OCI-LY1 (cell line): ENCODE results near the gene HSPB9.

ENCODE experiments used
- H2AFZ ChIP-seq: fragments of 200-600 bp; sonication (generic), shearing (Covaris generic); 2 replicates; pipeline ENCODE4 v1.6.0; 2014; ENCODE audit warnings: antibody characterized with exemption, mild to moderate bottlenecking, low read length
- H3F3A ChIP-seq: fragments of 200-600 bp; sonication (generic), shearing (Covaris generic); 2 replicates; pipeline ENCODE4 v1.6.0; 2014; ENCODE audit warnings: mild to moderate bottlenecking, antibody characterized with exemption, low read length, moderate library complexity; ENCODE audit not compliant: insufficient read depth
- H3K27ac ChIP-seq: fragments of 200-600 bp; sonication (generic); 2 replicates; pipeline ENCODE4 v1.5.1; 2014; ENCODE audit warnings: low read length, mixed run types, mild to moderate bottlenecking, low read depth; ENCODE audit not compliant: poor library complexity, severe bottlenecking
- H3K27me3 ChIP-seq: fragments of 200-600 bp; sonication (generic); 2 replicates; pipeline ENCODE4 v1.6.0; 2014; ENCODE audit warnings: antibody characterized with exemption, mild to moderate bottlenecking, low read length, moderate library complexity; ENCODE audit not compliant: insufficient read depth
- H3K36me3 ChIP-seq: fragments of 200-600 bp; sonication (generic); 2 replicates; pipeline ENCODE4 v1.6.1; 2014; ENCODE audit warnings: mild to moderate bottlenecking, antibody characterized with exemption, low read length, moderate library complexity, mixed read lengths; ENCODE audit not compliant: insufficient read depth
- H3K4me1 ChIP-seq: fragments of 200-600 bp; sonication (generic); 2 replicates; pipeline ENCODE4 v1.5.1; 2014; ENCODE audit warnings: mild to moderate bottlenecking, low read length, moderate library complexity; ENCODE audit not compliant: insufficient read depth, severe bottlenecking
- H3K4me2 ChIP-seq: fragments of 200-600 bp; sonication (generic), shearing (Covaris generic); 2 replicates; pipeline ENCODE4 v1.6.1; 2014; ENCODE audit warnings: low read length
- H3K4me3 ChIP-seq: fragments of 200-600 bp; sonication (generic); 2 replicates; pipeline ENCODE4 v1.5.1; 2014; ENCODE audit warnings: low read length, low read depth, mild to moderate bottlenecking, mixed read lengths; ENCODE audit not compliant: poor library complexity, severe bottlenecking
- H3K79me2 ChIP-seq: fragments of 200-600 bp; shearing (Covaris generic); 2 replicates; pipeline ENCODE4 v1.6.1; 2016; ENCODE audit warnings: mixed run types, low read length, mixed read lengths; ENCODE audit not compliant: insufficient read depth
- H3K9ac ChIP-seq: fragments of 200-600 bp; sonication (generic), shearing (Covaris generic); 2 replicates; pipeline ENCODE4 v1.6.1; 2014; ENCODE audit warnings: mild to moderate bottlenecking, low read length, mixed read lengths
- H3K9me2 ChIP-seq: fragments of 200-600 bp; sonication (generic), shearing (Covaris generic); 2 replicates; pipeline ENCODE4 v1.6.1; 2014; ENCODE audit warnings: low read depth, mild to moderate bottlenecking, low read length, mixed read lengths
- H3K9me3 ChIP-seq: fragments of 200-600 bp; shearing (Covaris generic); 2 replicates; pipeline ENCODE4 v1.6.1; 2014; ENCODE audit warnings: low read length, mixed read lengths
- H4K20me1 ChIP-seq: fragments of 200-600 bp; sonication (generic), shearing (Covaris generic); 2 replicates; pipeline ENCODE4 v1.6.0; 2016; ENCODE audit warnings: mild to moderate bottlenecking, low read length; ENCODE audit not compliant: insufficient read depth
- CTCF ChIP-seq: fragments of 200-600 bp; sonication (generic), shearing (Covaris generic); IDR thresholded peaks from 2 replicates; pipeline ENCODE4 v1.5.1; 2017; ENCODE audit warnings: mild to moderate bottlenecking, antibody characterized with exemption, low read length, moderate library complexity, mixed read lengths
- EZH2 ChIP-seq: fragments of 200-600 bp; sonication (generic), shearing (Covaris generic); IDR thresholded peaks from 2 replicates; pipeline ENCODE4 v1.8.0; 2017; ENCODE audit warnings: borderline replicate concordance, mixed run types, mild to moderate bottlenecking, antibody characterized with exemption, low read length, moderate library complexity, mixed read lengths

The HSPB9 gene

GRCh38 chr17:42132941-42133340, 10.3 kb downstream of the HSPB9 start:
- Histone ChIP-seq H3F3A (peaks cover 20% of the 10 kb centered on the region; the same call in 1 of the 2 replicates), H3K9me3 (no peaks in the 10 kb centered on the region), H3K4me1 (peaks cover 74% of the 10 kb centered on the region), H3K27me3 (no peaks in the 10 kb centered on the region), H3K9ac (peak overlapping the region; percentile 49), H3K9me2 (no peaks in the 10 kb centered on the region), H4K20me1 (no peaks in the 10 kb centered on the region), H3K27ac (peak overlapping the region; percentile 98), H3K36me3 (peaks cover 25% of the 10 kb centered on the region), H3K4me2 (peak overlapping the region; percentile 61), H2AFZ (no peak overlapping the region), H3K79me2 (peaks cover 16% of the 10 kb centered on the region), H3K4me3 (peak overlapping the region; percentile 32)
- TF ChIP-seq CTCF (no peak), EZH2 (no peak)

- H3K36me3 ChIP-seq = peaks cover 19% of the 10 kb centered on the region
- TF ChIP-seq CTCF (no peak), EZH2 (no peak)
- peak overlapping the region; percentile 98 for H3K27ac ChIP-seq
- no peaks in the 10 kb centered on the region for H4K20me1 ChIP-seq
- H3K9ac ChIP-seq = peak overlapping the region; percentile 2; the same call in 1 of the 2 replicates
- H3K79me2 ChIP-seq = peaks cover 18% of the 10 kb centered on the region
- H3K9me3 ChIP-seq = no peaks in the 10 kb centered on the region
- no peaks in the 10 kb centered on the region for H3K9me2 ChIP-seq
- H3F3A ChIP-seq = peaks cover 20% of the 10 kb centered on the region; the same call in 1 of the 2 replicates
- H2AFZ ChIP-seq = no peak overlapping the region
- H3K27me3 ChIP-seq = no peaks in the 10 kb centered on the region
- peak overlapping the region; percentile 61 for H3K4me2 ChIP-seq
- H3K4me1 ChIP-seq = peaks cover 80% of the 10 kb centered on the region
- H3K4me3 ChIP-seq = peak overlapping the region; percentile 32
These were observed 10.9 kb downstream of the HSPB9 start for GRCh38 chr17:42133461-42134041.

- Histone ChIP-seq H3K4me3 (no peak overlapping the region), H3K9me2 (no peaks in the 10 kb centered on the region), H3K4me2 (peak overlapping the region; percentile 18; the same call in 1 of the 2 replicates), H3K4me1 (peaks cover 85% of the 10 kb centered on the region), H3K27ac (peak overlapping the region; percentile 98), H3K9me3 (no peaks in the 10 kb centered on the region), H3K9ac (no peak overlapping the region; the same call in 1 of the 2 replicates), H2AFZ (no peak overlapping the region), H3K79me2 (peaks cover 18% of the 10 kb centered on the region), H3K36me3 (peaks cover 3% of the 10 kb centered on the region; the same call in 1 of the 2 replicates), H4K20me1 (no peaks in the 10 kb centered on the region), H3K27me3 (no peaks in the 10 kb centered on the region), H3F3A (peaks cover 20% of the 10 kb centered on the region; the same call in 1 of the 2 replicates)
- TF ChIP-seq CTCF (no peak), EZH2 (no peak)
These were observed 12.5 kb downstream of the HSPB9 start for GRCh38 chr17:42135151-42135550.
